CD14-positive monocyte (primary cell): ENCODE results near the gene ACSM2B. TPM values are rescaled to one million over a fixed set of nuclear protein-coding genes. Genes with fewer than 3 reads are reported as not detected.
"Not testable (repeated sequence)": the region's sequence is repeated elsewhere in the genome, so short reads cannot be mapped to it uniquely, and the experiment has no call there.

Experiments used
- DNase-seq, 3 donors: peaks; one replicate each; pipeline ENCODE4 v3.0.0-alpha.2; 2011 to 2022
- H2AFZ ChIP-seq: 2 replicates; pipeline ENCODE4 v1.6.0; 2012; ENCODE audit warnings: mild to moderate bottlenecking, low read depth, low read length, inconsistent platforms; ENCODE audit not compliant: insufficient read depth, poor library complexity, severe bottlenecking
- H3K27ac ChIP-seq, 2 donors: 1 replicate in 1 of 2; 2 replicates in 1 of 2; pipeline ENCODE4 v1.5.1; 2012 to 2013; ENCODE audit warnings: low read length in 2 of 2, control low read depth in 1 of 2, inconsistent platforms in 1 of 2, low read depth in 1 of 2, mild to moderate bottlenecking in 1 of 2
- H3K27me3 ChIP-seq, 2 donors: one replicate each; pipeline versions ENCODE4 v1.6.0 to v1.6.1; 2011 to 2013; ENCODE audit warnings: low read length in 2 of 2; ENCODE audit not compliant: control insufficient read depth in 2 of 2, insufficient read depth in 2 of 2
- H3K36me3 ChIP-seq, 2 donors: replicated peaks in 1 of 2; 1 replicate in 1 of 2; 2 replicates in 1 of 2; pipeline versions ENCODE4 v1.5.1 to v1.6.1; 2012 to 2013; ENCODE audit warnings: low read length in 2 of 2, control low read depth in 1 of 2, inconsistent platforms in 1 of 2, mild to moderate bottlenecking in 1 of 2; ENCODE audit not compliant: insufficient read depth in 2 of 2, control insufficient read depth in 1 of 2
- H3K4me1 ChIP-seq, 2 donors: 1 replicate in 1 of 2; 2 replicates in 1 of 2; pipeline versions ENCODE4 v1.5.1 to v1.6.1; 2012 to 2013; ENCODE audit warnings: low read length in 2 of 2, control low read depth in 1 of 2, inconsistent platforms in 1 of 2, mild to moderate bottlenecking in 1 of 2, moderate library complexity in 1 of 2; ENCODE audit not compliant: insufficient read depth in 2 of 2, control insufficient read depth in 1 of 2
- H3K4me2 ChIP-seq: replicated peaks from 2 replicates; pipeline ENCODE3; 2012; ENCODE audit warnings: low read length, moderate library complexity, mild to moderate bottlenecking; ENCODE audit not compliant: poor library complexity, severe bottlenecking; ENCODE audit errors: extremely low read depth
- H3K4me3 ChIP-seq, 3 experiments: fragments of 200-600 bp in 1 of 3; sonication (generic) in 1 of 3; replicated peaks in 1 of 3; 1 replicate in 2 of 3; 2 replicates in 1 of 3; pipeline ENCODE4 v1.5.1; 2011 to 2013; ENCODE audit warnings: low read length in 3 of 3, mild to moderate bottlenecking in 3 of 3, control low read depth in 2 of 3, low read depth in 2 of 3, inconsistent platforms in 1 of 3, moderate library complexity in 1 of 3
- H3K79me2 ChIP-seq: 2 replicates; pipeline ENCODE4 v1.6.0; 2012; ENCODE audit warnings: mild to moderate bottlenecking, control low read depth, inconsistent platforms, low read length, moderate library complexity; ENCODE audit not compliant: insufficient read depth
- H3K9ac ChIP-seq: 2 replicates; pipeline ENCODE4 v1.6.0; 2017; ENCODE audit warnings: low read length, mild to moderate bottlenecking; ENCODE audit not compliant: insufficient read depth, poor library complexity, severe bottlenecking
- H3K9me3 ChIP-seq, 2 donors: replicated peaks in 1 of 2; 1 replicate in 1 of 2; 2 replicates in 1 of 2; pipeline versions ENCODE4 v1.5.1 to v1.6.1; 2012 to 2013; ENCODE audit warnings: low read length in 2 of 2, control low read depth in 1 of 2; ENCODE audit not compliant: control insufficient read depth in 1 of 2, insufficient read depth in 1 of 2
- H4K20me1 ChIP-seq: 2 replicates; pipeline ENCODE4 v1.6.0; 2012; ENCODE audit warnings: mild to moderate bottlenecking, low read length, control low read depth, moderate library complexity; ENCODE audit not compliant: insufficient read depth
- H3K27ac Mint-ChIP-seq, 7 donors: one replicate each; pipeline ENCODE4 v1.8.0; 2020; ENCODE audit warnings: mild to moderate bottlenecking in 7 of 7, mixed read lengths in 7 of 7, moderate library complexity in 6 of 7, inconsistent platforms in 2 of 7
- H3K27me3 Mint-ChIP-seq, 3 donors: one replicate each; pipeline ENCODE4 v1.8.0; 2021 to 2022; ENCODE audit warnings: low read depth in 3 of 3, mild to moderate bottlenecking in 3 of 3, mixed read lengths in 3 of 3, moderate library complexity in 3 of 3, inconsistent platforms in 1 of 3
- H3K36me3 Mint-ChIP-seq, 2 donors: one replicate each; pipeline ENCODE4 v1.8.0; 2020; ENCODE audit warnings: mixed read lengths in 2 of 2, inconsistent platforms in 1 of 2, mild to moderate bottlenecking in 1 of 2
- H3K4me1 Mint-ChIP-seq: one replicate; pipeline ENCODE4 v1.8.0; 2020; ENCODE audit warnings: mild to moderate bottlenecking, mixed read lengths
- H3K4me3 Mint-ChIP-seq, 2 donors: one replicate each; pipeline ENCODE4 v1.8.0; 2020; ENCODE audit warnings: mild to moderate bottlenecking in 2 of 2, mixed read lengths in 2 of 2, moderate library complexity in 1 of 2
- H3K9me3 Mint-ChIP-seq, 7 donors: one replicate each; pipeline ENCODE4 v1.8.0; 2020 to 2022; ENCODE audit warnings: mixed read lengths in 7 of 7, mild to moderate bottlenecking in 6 of 7, moderate library complexity in 6 of 7, inconsistent platforms in 2 of 7
- WGBS: methylation state at CpG from one replicate; pipeline ENCODE4 v1.1.5; 2013; ENCODE audit warnings: missing lambda C conversion rate; ENCODE audit not compliant: insufficient coverage; 5-methylcytosine and 5-hydroxymethylcytosine counted together
- intact Hi-C, 2 donors: fragments of 100-400 bp; cut with micrococcal nuclease; formaldehyde crosslinking; loops; one replicate each; pipeline versions ENCODE4 v1.15.0 to v1.15.1; 2023
- polyA minus RNA-seq: library from RNA; depleted of rRNA, polyadenylated mRNA; stranded (reverse); fragments of >200 nt; gene quantifications from 2 replicates; pipeline ENCODE4 v1.2.3, GENCODE V29; 2012
- polyA plus RNA-seq, 3 donors: library from polyadenylated mRNA; depleted of rRNA in 1 of 3; unstranded in 2 of 3; stranded (reverse) in 1 of 3; fragments of 300-500 nt in 2 of 3; fragments of >200 nt in 1 of 3; fragmentation: Illumina TruSeq in 2 of 3; gene quantifications; 1 replicate in 2 of 3; 2 replicates in 1 of 3; pipeline ENCODE4 v1.2.3, GENCODE V29; 2012 to 2021
- total RNA-seq, 12 experiments: library from RNA in 1 of 12; stranded (reverse) in 1 of 12; fragments of 120-200 nt in 1 of 12; gene quantifications; one replicate each; pipeline ENCODE4 v1.2.4 and lab custom pipeline; 2013 to 2026; ENCODE audit warnings: mixed read lengths in 6 of 12, inconsistent platforms in 1 of 12
- TF ChIP-seq, protein P1 (sequence below): fragments of 200-600 bp; IDR thresholded peaks from one replicate; pipeline ENCODE4 v1.8.0; 2022; ENCODE audit warnings: antibody characterized with exemption, mild to moderate bottlenecking

ACSM2B gene, protein sequence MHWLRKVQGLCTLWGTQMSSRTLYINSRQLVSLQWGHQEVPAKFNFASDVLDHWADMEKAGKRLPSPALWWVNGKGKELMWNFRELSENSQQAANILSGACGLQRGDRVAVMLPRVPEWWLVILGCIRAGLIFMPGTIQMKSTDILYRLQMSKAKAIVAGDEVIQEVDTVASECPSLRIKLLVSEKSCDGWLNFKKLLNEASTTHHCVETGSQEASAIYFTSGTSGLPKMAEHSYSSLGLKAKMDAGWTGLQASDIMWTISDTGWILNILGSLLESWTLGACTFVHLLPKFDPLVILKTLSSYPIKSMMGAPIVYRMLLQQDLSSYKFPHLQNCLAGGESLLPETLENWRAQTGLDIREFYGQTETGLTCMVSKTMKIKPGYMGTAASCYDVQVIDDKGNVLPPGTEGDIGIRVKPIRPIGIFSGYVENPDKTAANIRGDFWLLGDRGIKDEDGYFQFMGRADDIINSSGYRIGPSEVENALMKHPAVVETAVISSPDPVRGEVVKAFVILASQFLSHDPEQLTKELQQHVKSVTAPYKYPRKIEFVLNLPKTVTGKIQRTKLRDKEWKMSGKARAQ
- total RNA-seq (2013), result not detected
- polyA plus RNA-seq (not detected), polyA minus RNA-seq (not detected in 2 replicates), total RNA-seq (lab: John Stamatoyannopoulos, UW) (0 to 2.9 (median 0) reads per million in 11 experiments)

DNA sequence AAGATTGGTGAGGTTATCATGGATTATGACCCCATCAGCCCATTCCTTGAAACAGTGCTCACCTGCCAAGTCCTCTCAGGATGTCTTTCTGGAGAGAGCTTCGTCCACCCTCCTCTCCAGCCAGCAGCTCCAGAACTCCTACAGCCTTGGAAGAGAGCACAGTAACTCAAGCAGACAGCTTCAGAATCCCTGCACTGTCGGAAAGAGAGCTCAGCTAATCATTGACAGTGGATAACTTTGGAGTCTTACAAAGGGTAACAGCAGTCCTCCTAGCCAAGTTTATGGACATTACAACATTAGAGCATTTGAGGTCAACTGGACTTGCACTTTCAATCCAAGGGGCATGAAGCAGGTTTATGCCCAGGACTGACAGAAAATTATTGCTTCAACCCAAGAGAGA is at the start of gene ACSM2B:
ACSM2B (minus strand) TSS at position 223 of the 400 bp plus-strand sequence. CDS start 11,522 bp downstream, outside the sequence.
- H3K27ac Mint-ChIP-seq, H3K27me3 Mint-ChIP-seq, DNase-seq, H3K79me2 ChIP-seq, intact Hi-C loops, H3K4me1 Mint-ChIP-seq, H3K4me1 ChIP-seq, H3K27me3 ChIP-seq, H3K9me3 Mint-ChIP-seq, H3K27ac ChIP-seq, H3K36me3 ChIP-seq, H3K4me2 ChIP-seq, H4K20me1 ChIP-seq, H3K4me3 Mint-ChIP-seq, H3K9ac ChIP-seq, H3K36me3 Mint-ChIP-seq, H2AFZ ChIP-seq, H3K4me3 ChIP-seq, H3K9me3 ChIP-seq: not testable (repeated sequence)
- no CpG with 5 or more reads among the region's 2 CpGs for WGBS

DNA sequence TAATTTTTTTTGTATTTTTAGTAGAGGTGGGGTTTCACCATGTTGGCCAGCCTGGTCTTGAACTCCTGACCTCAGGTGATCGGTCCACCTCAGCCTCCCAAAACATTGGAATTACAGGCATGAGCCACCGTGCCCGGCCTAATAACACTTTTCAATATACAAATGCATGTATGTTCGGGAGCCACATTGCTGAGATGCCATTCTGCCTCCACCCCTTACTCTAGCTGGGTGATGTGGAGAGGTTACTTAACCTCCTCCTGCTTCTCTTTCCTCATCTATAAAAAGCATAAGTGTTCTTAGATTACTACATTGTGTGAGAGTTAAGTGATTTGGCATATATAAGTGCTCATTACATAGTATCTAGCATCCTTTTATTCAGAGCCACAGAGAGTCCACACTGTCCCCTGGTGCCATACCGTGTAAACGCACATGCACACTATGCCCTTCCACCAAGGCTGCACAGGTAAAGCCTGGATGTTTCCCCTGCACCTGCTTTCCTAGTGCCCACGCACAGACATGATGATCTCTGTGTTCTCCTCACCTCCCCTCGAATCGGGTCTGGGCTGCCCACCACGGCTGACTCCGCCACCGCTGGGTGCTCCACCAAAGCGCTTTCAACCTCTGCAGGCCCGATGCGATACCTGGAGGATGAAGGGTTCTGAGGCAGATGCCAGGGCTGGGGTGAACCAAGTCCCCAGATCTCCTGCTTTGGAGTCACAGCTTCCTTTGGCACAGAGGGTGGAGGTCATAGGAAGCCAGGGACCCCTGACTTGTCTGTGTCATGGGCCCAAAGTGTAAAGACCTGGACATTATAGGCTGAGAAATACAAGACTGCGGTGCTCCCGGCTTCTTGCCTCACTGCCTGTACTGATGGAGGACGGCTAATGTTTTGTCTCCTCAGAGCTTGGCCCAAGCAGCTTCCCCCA is 49.0 kb upstream of the ACSM2B start:
- intact Hi-C loops, result no loop called here
- H3K4me3 Mint-ChIP-seq, result no peak overlapping the region
- H3K27me3 Mint-ChIP-seq, result peaks cover 0 to 2% (median 1%) of the 10 kb centered on the region in 3 donors

More for the DNA sequence above, 49.0 kb upstream of the ACSM2B start:
- Histone ChIP-seq H3K9ac (no peak overlapping the region), H2AFZ (no peak overlapping the region), H3K4me3 (no peak overlapping the region), H3K27me3 (no peaks in the 10 kb centered on the region), H3K36me3 (no peaks in the 10 kb centered on the region), H3K4me2 (no peak overlapping the region), H3K79me2 (no peaks in the 10 kb centered on the region), H3K27ac (no peak overlapping the region), H4K20me1 (no peaks in the 10 kb centered on the region), H3K9me3 (no peaks in the 10 kb centered on the region), H3K4me1 (peaks cover 6 to 7% of the 10 kb centered on the region in 2 donors)
- Mint-ChIP-seq H3K36me3 (no peaks in the 10 kb centered on the region), H3K27ac (no peak overlapping the region), H3K9me3 (peaks cover 0 to 4% (median 1%) of the 10 kb centered on the region in 7 donors), H3K4me1 (peaks cover 7% of the 10 kb centered on the region)
- no peak for DNase-seq
- TF ChIP-seq, protein P1, sequence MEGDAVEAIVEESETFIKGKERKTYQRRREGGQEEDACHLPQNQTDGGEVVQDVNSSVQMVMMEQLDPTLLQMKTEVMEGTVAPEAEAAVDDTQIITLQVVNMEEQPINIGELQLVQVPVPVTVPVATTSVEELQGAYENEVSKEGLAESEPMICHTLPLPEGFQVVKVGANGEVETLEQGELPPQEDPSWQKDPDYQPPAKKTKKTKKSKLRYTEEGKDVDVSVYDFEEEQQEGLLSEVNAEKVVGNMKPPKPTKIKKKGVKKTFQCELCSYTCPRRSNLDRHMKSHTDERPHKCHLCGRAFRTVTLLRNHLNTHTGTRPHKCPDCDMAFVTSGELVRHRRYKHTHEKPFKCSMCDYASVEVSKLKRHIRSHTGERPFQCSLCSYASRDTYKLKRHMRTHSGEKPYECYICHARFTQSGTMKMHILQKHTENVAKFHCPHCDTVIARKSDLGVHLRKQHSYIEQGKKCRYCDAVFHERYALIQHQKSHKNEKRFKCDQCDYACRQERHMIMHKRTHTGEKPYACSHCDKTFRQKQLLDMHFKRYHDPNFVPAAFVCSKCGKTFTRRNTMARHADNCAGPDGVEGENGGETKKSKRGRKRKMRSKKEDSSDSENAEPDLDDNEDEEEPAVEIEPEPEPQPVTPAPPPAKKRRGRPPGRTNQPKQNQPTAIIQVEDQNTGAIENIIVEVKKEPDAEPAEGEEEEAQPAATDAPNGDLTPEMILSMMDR, result no peak
- 96% methylated on average over 13 of the region's 18 CpGs for WGBS
